Posterior vena cava (tissue), 2 donors: ENCODE measurements around the gene CLIC1. TPM values are rescaled to one million over a fixed set of nuclear protein-coding genes. Genes with fewer than 3 reads are reported as not detected.

ENCODE experiments used
- DNase-seq: peaks from one replicate; pipeline ENCODE4 v3.0.0-alpha.2; 2020; ENCODE audit warnings: low spot score
- intact Hi-C, 2 donors: fragments of 100-400 bp; cut with DNase I; formaldehyde crosslinking; loops; one replicate each; pipeline versions ENCODE4 v1.14.1 to v1.14.2; 2022 to 2023
- long read RNA-seq, 2 donors: library from polyadenylated mRNA; unstranded; transcript quantifications; one replicate each; pipeline ENCODE4 v2.0.0, GENCODE V29; 2020 to 2021
- total RNA-seq, 2 donors: library from RNA; stranded (reverse); fragmentation: NEBNext Ultra II Directional; extraction: Animal tissue kit (Norgen Biotek cat#: 25700); gene quantifications; one replicate each; pipeline ENCODE4 v1.2.1, GENCODE V29; 2021
- donor health status: DM: yes; HTN: yes; CAD: no.
- donor health status: DM: yes; HTN: yes; CAD: no.

Gene CLIC1
- total RNA-seq = 100 to 1,000 TPM; 272 to 402 TPM
- long read RNA-seq, donor 1, transcript CLIC1-208 (6 exons, 1,254 nt) = major isoform, 99 of 111 reads
- long read RNA-seq, donor 1, partial matches to known transcripts = 8 of 111 reads
- long read RNA-seq, donor 1, other reads (novel, unspliced or antisense) = 2 of 111 reads
- long read RNA-seq, donor 2, transcript CLIC1-210 (7 exons, 1,098 nt) = minor isoform, 6 of 870 reads
- long read RNA-seq, donor 2, transcript CLIC1-208 (6 exons, 1,254 nt) = major isoform, 839 of 870 reads
- long read RNA-seq, donor 2, partial matches to known transcripts = 13 of 870 reads
- long read RNA-seq, donor 2, other reads (novel, unspliced or antisense) = 11 of 870 reads

DNA sequence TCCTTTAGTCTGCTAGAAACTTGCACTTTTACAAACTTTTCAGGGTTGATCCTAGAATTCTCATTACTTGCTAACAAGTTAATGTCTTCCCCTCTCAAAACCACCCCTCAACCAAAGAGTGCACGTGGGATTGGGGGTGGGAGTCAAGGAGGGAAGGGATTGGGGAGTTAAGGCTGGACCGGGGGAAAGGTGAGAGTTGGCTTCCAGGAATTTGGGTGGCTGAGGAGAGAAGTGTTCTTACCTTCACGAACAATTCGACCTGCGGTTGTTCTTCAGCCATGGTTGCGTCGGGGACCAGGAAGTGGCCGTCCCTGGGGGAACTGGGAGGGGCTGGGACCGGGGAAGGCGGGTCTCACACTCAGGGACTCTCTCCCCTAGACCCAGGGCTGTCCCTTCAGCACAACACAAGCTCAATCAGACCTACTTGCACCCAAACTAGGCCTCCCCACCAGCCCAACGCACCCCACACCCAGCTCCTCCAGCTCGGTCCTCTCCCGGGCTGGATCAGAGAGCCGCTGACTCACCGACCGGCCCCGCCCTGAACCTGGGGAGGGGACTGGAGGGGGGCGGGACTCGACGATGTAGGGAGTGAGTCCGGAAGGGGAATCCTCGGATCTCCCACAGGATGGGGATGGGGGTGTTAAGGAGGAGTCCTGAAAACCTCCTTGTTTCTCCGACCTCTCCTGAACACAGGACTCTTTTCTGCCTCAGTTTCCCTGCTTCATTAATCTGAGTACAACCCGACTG is at the start of gene CLIC1:
CLIC1 (minus strand) TSS at position 510 of the 747 bp plus-strand sequence; CDS start at position 280, 230 bp downstream.
- peak; percentile 96 for DNase-seq
- intact Hi-C loops = loop anchor here in 1 of 2 donors (10.0 kb wide), 1 partner anchor 59 kb away; the partner anchor contains the start of gene VARS1

DNA sequence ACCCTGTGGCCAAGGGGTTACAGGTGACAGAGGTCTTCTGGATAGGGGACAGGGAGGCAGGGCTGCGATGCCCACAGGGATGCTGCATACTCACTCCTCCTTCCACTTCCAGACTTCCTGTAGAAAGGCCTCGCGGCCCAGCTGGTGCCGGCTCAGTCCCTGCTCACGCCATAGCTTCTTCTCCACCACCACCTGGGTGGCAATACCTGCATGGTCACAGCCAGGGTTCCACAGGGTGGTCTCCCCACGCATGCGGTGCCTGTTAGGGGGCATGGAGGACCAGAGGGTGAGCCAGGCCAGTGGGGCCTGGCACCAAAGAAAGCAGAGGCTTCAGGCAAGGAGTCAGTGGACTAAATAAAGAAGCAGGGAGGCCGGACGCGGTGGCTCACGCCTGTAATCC is 49.1 kb upstream of the CLIC1 start:
- no peak for DNase-seq
- intact Hi-C loops = no loop called here

DNA sequence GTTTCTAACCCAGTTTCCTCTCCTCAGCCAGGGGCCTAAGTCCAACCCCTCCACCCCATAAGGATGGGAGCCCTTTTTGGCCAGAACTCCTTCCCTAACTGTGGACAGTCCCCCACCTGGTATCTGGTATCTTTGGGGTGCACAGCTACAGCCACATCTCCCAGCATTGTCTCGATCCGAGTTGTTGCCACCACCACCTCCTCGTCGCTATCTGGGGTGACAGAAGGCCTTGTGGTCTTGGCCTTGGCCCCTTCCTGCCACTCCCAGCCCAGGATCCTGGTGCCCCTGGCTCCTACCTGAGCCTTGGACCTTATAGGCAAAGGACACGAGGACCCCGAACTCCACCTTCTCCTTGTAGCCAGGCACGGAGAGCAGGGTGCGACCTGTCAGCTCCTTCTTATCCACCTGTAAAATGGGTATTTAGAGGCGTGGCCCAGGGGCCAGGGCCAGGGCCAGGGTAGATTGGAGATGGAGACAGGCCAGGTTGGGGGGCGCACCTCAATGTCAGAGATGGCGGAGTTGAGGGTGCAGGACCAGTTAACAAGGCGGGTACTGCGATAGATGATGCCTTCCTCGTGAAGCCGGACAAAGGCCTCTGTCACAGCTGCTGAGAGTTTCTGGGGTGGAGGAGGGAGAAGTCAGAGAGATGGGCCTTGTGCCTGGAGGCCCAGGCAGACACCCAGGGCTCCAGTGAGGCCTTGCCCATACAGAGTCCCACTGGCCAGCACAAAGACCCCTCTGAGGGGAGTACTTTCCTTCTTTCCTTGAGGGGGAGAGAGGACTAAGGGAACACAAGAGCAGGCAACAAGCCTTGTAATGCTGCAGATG is 48.0 kb upstream of the CLIC1 start:
- intact Hi-C loops = no loop called here

DNA sequence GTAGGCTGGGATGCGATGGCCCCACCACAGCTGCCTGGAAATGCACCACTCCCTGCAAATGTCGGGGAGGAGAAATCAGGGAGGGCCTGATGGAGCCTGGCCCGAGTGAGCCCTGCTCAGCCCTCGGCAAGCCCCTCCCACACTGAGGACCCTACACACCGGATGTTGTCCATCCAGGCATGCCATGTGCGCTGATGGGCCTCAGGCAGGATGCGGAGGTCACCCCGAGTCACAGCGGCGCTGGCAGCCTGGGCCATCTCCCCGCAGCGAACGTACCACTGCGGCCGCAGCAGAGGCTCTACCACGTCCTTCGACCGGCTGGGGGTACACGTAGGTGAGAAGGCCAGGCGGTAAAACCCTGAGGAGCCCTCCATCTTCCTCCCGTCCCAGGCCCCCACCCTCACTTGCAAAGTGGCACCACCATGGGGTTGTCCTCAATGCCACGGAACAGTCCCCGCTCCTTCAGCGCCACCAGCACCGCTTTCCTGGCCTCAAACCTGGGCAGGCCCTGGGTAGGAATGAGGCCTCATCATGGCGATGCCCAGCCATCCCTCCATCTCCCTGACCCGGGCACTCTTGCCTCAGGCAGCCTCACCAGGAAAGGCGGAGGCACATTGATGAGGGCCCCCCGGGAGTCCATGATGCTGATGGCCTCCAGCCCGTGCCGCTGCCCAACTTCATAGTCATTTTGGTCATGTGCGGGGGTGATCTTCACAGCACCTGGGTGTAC is 46.0 kb upstream of the CLIC1 start:
- intact Hi-C loops = no loop called here
- DNase-seq = no peak

More for the DNA sequence above, 48.0 kb upstream of the CLIC1 start:
- DNase-seq = no peak

DNA sequence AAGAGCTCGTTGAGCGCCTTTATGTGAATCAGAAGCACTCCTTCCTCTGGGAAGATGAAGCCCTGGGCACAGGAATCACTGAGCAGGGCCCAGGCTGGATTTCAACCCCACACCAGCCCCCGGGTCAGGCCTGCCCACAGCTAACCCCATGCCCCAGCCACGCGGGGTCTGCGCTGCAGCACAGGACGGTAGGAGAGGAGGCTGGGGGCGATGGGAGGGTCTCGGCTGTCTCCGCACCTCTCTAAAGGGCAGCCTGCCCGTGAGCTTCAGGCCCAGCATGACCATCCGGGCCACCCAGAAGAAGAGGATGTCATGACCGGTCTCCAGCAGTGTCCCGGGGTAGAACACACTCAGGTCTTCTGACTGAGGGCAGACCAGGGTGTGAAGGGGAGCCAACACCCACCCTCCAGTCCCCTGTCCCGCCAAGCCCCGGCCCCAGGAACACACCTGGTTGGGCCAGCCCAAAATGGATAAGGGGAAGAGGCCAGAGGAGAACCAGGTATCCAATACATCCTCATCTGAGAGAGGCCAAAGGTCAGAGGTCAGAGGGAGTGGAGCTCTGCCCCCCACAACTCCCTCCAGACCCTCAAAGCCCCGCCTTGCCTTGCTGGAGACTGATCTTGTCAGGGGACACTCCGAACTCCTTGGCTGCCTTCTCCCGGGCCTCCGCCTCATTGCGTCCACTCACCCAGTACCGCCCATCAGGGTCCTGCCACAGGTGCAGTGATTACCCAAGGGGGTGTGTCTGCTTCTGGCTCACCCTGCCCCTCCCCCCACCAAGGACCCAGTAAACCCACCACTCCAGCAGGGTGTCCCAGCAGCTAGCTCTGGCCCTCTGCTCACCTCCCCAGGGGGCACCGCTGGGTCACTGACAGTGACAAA is 45.2 kb upstream of the CLIC1 start:
- no peak for DNase-seq

DNA sequence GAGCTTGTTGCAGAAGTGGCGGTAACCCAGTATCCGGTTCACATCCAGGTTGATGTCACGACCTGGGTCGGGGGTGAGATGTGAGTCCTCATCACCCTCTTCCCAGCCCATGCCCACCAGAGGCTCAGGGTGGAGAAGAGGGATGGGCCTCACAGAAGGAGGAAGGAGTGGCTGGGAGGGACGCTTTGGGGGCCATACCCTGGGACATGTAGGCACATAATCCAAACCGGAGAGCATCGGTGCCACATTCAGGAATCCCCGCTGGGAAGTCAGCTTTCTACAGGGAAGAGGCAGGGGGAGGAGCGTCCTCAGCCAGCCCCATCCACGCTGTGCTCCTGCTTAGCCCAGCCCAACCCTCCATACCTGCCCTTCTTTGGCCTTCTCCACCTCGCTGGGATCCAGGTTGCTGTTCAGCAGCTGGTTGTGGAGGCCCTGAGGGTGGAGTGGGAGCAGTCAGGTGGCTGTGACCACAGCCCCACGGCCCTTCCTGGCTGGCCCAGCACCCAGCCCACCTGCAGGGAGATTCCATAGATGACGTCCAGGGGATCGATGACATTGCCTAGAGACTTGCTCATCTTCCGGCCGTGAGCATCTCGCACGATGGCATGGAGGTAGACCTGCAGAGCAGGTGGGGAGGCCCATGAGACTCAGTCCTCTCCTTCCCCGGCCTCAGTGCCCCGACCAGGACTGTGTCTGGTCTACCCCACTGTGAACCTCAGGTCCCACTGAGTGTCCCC is 44.3 kb upstream of the CLIC1 start:
- DNase-seq = no peak
- intact Hi-C loops = no loop called here

More for the DNA sequence above, 45.2 kb upstream of the CLIC1 start:
- intact Hi-C loops = no loop called here

DNA sequence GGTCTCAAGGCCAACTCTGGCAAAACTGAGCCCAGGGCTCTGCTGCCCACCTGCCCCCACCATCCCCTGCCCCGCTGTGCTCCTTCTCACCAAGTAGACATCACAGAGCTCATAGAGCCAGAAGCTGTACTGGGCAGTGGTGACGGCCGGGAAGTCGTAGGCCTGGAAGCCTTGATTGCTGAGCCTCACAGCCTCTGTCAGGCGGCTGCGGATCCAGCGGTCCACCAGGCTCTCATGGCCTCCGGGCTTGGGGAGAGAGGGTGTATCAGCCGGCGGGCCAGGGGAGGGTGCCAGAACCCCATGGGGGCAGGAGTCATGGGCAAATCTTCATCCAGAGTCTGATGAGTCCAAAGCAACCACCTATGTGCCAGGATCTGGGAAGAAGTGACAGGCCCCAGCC is 43.6 kb upstream of the CLIC1 start:
- intact Hi-C loops = loop anchor here in 1 of 2 donors (10.0 kb wide), 1 partner anchor 1005 kb away; no protein-coding TSS in a partner anchor
- DNase-seq = no peak

DNA sequence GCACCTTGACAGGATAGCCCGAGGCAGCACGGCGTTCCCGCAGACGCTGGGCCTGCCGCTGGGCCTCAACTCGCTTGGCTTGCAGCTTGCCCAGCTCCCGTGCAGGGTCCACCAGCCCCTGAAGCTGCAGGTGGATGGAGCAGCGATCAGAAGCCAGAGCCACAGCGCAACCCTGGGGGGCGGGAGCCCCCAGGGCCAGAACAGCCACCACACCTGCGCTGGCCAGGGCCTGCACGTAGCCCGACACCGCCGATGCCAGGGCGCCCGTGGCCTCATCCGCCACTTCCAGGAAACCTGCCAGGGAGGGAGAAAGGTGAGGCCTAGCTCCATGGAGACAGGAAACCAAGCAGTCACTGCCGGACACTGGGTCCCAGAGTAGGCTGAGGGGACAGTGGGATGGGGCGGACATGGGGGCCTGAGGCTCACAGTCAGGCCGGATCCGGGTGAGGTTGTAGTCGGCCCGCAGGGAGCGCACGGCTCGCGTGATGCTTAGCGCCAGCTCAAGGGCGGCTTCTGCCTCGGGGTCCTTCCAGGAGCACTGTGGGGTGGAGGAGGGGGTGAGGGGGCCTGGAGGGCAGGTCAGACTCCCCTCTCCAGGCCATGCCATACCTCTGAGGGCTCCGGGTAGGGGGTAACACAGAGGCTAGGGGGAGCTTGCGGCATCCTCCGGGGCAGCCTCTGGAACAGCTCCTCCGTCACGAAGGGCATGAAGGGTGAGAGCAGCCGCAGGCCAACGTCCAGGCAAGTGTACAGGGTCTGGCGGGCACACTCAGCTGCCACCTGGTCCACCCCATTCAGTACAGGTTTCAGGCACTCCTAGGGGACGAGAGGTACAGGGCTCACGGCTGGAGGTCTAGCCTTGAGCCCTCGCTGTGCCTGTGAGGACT is 42.9 kb upstream of the CLIC1 start:
- peak; percentile 62 for DNase-seq
- intact Hi-C loops = loop anchor here in 1 of 2 donors (10.0 kb wide), 1 partner anchor 1006 kb away; no protein-coding TSS in a partner anchor

DNA sequence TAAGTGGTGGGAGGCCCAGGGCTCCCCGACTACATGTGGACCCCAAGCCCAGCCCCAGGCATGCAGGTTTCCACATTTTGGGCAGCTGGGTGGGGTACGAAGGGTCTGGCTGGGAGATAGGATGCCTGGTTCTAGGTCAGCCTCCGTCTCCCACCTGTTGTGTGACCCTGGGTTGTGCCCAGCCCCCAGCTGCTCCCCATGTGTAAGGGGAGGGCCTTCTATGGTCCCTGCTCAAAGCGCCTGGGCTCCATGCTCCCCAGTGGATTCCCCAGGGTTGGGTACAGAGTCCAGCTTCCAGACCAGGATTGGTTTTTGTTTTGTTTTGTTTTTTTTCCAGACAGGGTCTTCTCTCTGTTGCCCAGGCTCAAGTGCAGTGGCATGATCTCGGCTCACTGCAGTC is 41.9 kb upstream of the CLIC1 start:
- DNase-seq = no peak
- intact Hi-C loops = loop anchor here in 1 of 2 donors (10.0 kb wide), 1 partner anchor 1007 kb away; no protein-coding TSS in a partner anchor

DNA sequence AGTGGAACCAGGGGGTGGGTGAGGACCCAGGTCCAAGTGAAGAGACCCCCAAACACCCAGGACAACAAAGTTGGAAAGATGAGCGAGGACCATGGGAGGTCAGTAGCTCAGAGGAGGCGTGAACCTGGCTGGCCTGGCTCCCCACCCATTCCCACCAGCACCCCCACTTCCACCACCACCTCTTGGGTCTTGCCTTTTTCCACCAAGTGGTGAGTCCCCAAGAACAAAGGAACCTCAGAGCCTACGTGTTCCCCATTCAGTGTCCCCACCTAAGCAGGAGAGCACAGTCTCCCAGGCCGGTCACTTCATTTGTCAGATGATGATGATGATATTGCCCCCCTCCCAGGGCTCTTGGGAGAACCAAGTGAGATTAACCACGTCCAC is 41.3 kb upstream of the CLIC1 start:
- intact Hi-C loops = loop anchor here in 1 of 2 donors (10.0 kb wide), 1 partner anchor 1007 kb away; no protein-coding TSS in a partner anchor
- DNase-seq = no peak

DNA sequence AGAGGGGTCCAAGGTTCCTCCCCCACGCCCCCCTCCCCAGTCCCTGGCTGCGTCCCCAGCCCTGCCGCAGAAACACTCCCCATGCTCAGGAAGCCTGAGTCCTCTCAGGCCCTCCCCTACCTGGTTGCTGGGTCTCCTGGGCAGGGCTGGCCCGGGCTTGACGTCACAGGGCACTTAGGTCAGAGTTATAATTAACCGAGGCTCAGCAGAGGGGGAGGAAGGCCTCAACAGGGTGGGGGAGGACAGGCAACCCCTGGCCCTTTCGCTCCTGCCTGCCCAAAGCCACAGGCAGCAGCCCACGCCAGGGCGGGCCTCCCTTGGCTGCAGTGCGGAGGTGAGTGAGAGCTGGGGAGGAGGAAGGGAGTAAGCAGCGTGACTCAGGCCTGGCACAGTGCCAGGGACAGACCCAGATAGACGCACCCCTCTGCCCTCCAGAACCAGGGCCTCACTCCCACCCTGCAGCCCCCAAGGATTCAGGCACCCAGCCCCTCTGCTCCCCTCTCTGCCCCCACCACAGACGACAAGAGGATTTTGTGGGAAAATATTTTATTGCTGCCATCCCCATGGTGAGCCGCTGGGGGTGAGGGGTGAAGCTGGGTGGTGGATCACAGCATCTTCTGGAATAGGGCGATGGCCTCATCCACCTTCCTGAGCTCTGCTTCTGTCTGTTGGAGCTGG is 40.8 kb upstream of the CLIC1 start, which contains the start of gene VWA7:
VWA7 (minus strand) TSS at position 340 of the 678 bp plus-strand sequence. CDS start 549 bp downstream, outside the sequence.
- peak; percentile 90 for DNase-seq
- intact Hi-C loops = loop anchor here in 1 of 2 donors (10.0 kb wide), 1 partner anchor 1008 kb away; no protein-coding TSS in a partner anchor

DNA sequence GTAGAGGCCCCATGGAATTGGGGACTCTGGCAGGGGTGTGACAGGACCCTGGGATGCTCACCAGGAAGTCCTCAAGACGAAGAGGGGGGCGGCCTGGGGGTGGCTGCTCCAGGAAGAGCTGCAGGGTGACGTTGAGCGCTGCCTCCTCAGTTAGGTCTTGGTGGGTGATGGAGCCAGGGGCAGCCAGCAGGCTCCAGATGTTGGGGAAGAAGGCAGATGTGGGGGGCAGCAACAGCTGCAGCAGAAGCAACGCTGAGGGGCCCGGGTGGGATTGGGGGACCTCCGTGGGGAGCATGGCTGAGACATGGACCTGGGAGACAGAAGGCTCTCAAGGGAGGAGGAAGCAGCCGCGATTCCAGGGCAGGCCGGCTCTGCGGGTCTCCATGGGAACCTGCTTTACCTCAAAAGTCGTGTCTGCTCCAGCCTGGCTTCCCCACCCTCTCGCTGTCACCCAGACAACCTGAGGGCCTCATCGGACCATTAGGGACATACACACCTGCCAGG is 40.2 kb upstream of the CLIC1 start:
- DNase-seq = no peak
- intact Hi-C loops = loop anchor here in 1 of 2 donors (10.0 kb wide), 1 partner anchor 1008 kb away; no protein-coding TSS in a partner anchor

DNA sequence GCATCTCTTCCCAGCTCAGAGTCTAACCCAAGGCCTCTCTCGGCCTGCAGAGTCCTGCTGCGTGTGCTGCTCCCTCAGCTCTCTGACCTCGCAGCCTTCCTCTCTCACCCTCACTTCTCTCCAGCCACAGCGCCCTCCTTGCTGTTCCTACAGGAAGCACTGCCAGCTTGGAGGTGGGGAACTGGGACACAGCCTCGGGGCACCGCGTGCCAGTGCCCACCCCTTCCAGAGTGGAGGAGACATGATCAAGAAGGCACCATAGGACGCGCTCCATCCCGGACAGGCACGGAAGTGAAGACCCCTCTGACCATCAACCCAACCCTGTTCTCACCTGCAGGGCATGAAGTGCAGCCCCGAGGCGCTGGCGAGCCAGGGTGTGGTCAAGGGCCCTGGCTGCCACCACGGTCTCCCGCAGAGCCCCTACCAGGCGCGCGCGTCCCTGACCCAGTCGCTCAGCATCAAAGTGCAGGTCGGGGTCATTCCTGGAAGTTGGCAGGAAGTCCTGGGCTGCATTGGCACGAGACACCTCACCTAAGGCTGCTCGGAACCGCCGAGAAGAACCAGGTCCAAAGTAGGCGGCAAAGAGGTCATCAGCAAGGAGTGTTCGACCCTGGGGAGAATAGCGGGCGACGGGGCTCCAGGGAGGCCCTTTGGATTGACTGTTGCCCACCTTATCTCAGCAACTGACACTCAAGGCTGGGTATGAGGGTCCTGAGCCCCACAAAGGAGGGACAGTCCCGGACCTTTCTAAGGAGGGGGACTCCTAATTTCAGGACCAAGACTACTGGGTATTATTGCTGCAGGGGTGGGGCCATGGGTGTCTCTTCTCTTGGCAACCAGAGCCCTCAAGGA is 39.5 kb upstream of the CLIC1 start:
- no peak for DNase-seq
- intact Hi-C loops = loop anchor here in 1 of 2 donors (10.0 kb wide), 1 partner anchor 1009 kb away; no protein-coding TSS in a partner anchor

DNA sequence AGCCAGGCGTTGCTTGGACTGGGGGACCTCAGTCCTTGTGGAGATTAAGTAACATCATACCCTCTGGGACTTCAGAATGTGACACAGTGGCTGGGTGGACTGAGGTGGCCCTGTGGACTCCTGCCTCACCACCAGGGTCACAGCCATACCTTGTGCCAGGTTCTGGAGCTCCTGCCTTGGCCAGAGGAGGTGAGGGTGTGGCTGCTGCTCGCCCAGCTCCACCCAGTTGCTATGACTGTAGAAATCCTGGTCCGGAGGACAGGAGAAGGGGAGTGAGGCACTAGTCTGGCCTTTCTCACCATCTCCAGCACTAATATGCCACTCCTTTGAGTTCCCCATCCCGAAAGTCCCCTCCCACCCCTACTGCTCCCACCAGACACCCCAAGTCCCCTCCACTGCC is 38.9 kb upstream of the CLIC1 start:
- intact Hi-C loops = loop anchor here in 1 of 2 donors (10.0 kb wide), 1 partner anchor 1010 kb away; no protein-coding TSS in a partner anchor
- DNase-seq = no peak
